Endothelial cell of umbilical vein (primary cell): ENCODE data around the gene CSF3. TPM values are rescaled to one million over a fixed set of nuclear protein-coding genes. Genes with fewer than 3 reads are reported as not detected.

ENCODE experiments used
- BruUV-seq: library from RNA; stranded (reverse); fragments of 400-500 nt; replicated peaks from 2 replicates; lab custom pipeline; 2021; lab: Mats Ljungman, UMichigan
- CTCF ChIA-PET: fragments of 300-600, 350-600 bp; sonication (Branson Sonifier 250); formaldehyde crosslinking; loops from one replicate; lab custom pipeline; 2021; ENCODE audit warnings: antibody characterized with exemption, inconsistent platforms; lab: Charles Lee
- POLR2A ChIA-PET: fragments of 300-600, 350-600 bp; sonication (Branson Sonifier 250); formaldehyde crosslinking; loops from one replicate; lab custom pipeline; 2021; ENCODE audit warnings: antibody characterized with exemption, inconsistent platforms; lab: Charles Lee
- DNase-seq: peaks from one replicate; pipeline ENCODE4 v3.0.0-alpha.2; 2011; ENCODE audit warnings: low read depth, low spot score
- FAIRE-seq: peaks from 2 replicates; lab custom pipeline; 2011; peaks lifted over from hg19 to GRCh38; lab: Jason Lieb, UNC
- H2AFZ ChIP-seq: 2 replicates; pipeline ENCODE4 v1.6.0; 2012; ENCODE audit warnings: low read depth, low read length, control low read depth, inconsistent platforms
- H3K27ac ChIP-seq: 2 replicates; pipeline ENCODE4 v1.5.1; 2011; ENCODE audit warnings: low read depth, mild to moderate bottlenecking, control low read depth, low read length, moderate library complexity; ENCODE audit not compliant: insufficient read depth
- H3K27me3 ChIP-seq, 2 experiments: 2 replicates each; pipeline versions ENCODE4 v1.6.0 to v1.6.1; 2011; ENCODE audit warnings: low read length in 2 of 2, mixed read lengths in 1 of 2; ENCODE audit not compliant: control insufficient read depth in 2 of 2, insufficient read depth in 2 of 2
- H3K36me3 ChIP-seq, 2 experiments: 2 replicates in 1 of 2; 3 replicates in 1 of 2; pipeline ENCODE4 v1.5.1; 2011; ENCODE audit warnings: low read length in 2 of 2, mild to moderate bottlenecking in 1 of 2, moderate library complexity in 1 of 2; ENCODE audit not compliant: control insufficient read depth in 2 of 2, insufficient read depth in 2 of 2; ENCODE audit errors: extremely low read depth in 1 of 2
- H3K4me1 ChIP-seq: 3 replicates; pipeline ENCODE4 v1.5.1; 2011; ENCODE audit warnings: mild to moderate bottlenecking, low read length; ENCODE audit not compliant: control insufficient read depth, insufficient read depth; ENCODE audit errors: extremely low read depth
- H3K4me2 ChIP-seq: 2 replicates; pipeline ENCODE4 v1.6.1; 2011; ENCODE audit warnings: low read length, control low read depth, mixed read lengths; ENCODE audit not compliant: insufficient read depth
- H3K4me3 ChIP-seq, 3 experiments: fragments of 200-600 bp in 1 of 3; sonication (generic), shearing (Covaris generic) in 1 of 3; replicated peaks in 1 of 3; 2 replicates each; pipeline ENCODE4 v1.5.1; 2011 to 2016; ENCODE audit warnings: control low read depth in 3 of 3, low read length in 3 of 3, mild to moderate bottlenecking in 2 of 3, inconsistent platforms in 1 of 3, low read depth in 1 of 3, moderate library complexity in 1 of 3; ENCODE audit not compliant: insufficient read depth in 1 of 3
- H3K79me2 ChIP-seq: 2 replicates; pipeline ENCODE4 v1.6.0; 2012; ENCODE audit warnings: low read length, inconsistent platforms; ENCODE audit not compliant: control insufficient read depth, insufficient read depth
- H3K9ac ChIP-seq: replicated peaks from 2 replicates; pipeline ENCODE3; 2011; ENCODE audit warnings: low read length, control low read depth; ENCODE audit not compliant: insufficient read depth; ENCODE audit errors: extremely low read depth
- H3K9me1 ChIP-seq: replicated peaks from 3 replicates; pipeline ENCODE4 v1.6.0; 2011; ENCODE audit warnings: mild to moderate bottlenecking, low read length; ENCODE audit not compliant: control insufficient read depth, insufficient read depth; ENCODE audit errors: extremely low read depth
- H3K9me3 ChIP-seq: replicated peaks from 2 replicates; pipeline ENCODE4 v1.5.1; 2012; ENCODE audit warnings: low read length, inconsistent platforms; ENCODE audit not compliant: control insufficient read depth, insufficient read depth
- H4K20me1 ChIP-seq: replicated peaks from 2 replicates; pipeline ENCODE3; 2011; ENCODE audit warnings: mild to moderate bottlenecking, low read length; ENCODE audit not compliant: control insufficient read depth, insufficient read depth; ENCODE audit errors: extremely low read depth
- CTCF ChIP-seq, 2 donors: IDR thresholded peaks; 1 replicate in 1 of 2; 2 replicates in 1 of 2; pipeline ENCODE4 v1.5.1; 2011; ENCODE audit warnings: low read length in 2 of 2, mild to moderate bottlenecking in 2 of 2, moderate library complexity in 2 of 2, control low read depth in 1 of 2, inconsistent platforms in 1 of 2, low read depth in 1 of 2; ENCODE audit not compliant: insufficient read depth in 1 of 2; ENCODE audit errors: extremely low read depth in 1 of 2
- EZH2 ChIP-seq: IDR thresholded peaks from 2 replicates; pipeline ENCODE4 v1.6.1; 2012; ENCODE audit warnings: borderline replicate concordance, low read depth, mild to moderate bottlenecking, moderate library complexity, low read length, inconsistent platforms; ENCODE audit not compliant: severe bottlenecking
- FOS ChIP-seq: IDR thresholded peaks from 2 replicates; pipeline ENCODE4 v1.6.1; 2011; ENCODE audit warnings: mild to moderate bottlenecking, low read length, moderate library complexity, borderline replicate concordance; ENCODE audit not compliant: insufficient read depth
- GATA2 ChIP-seq: IDR thresholded peaks from 2 replicates; pipeline ENCODE4 v1.7.0; 2011; ENCODE audit warnings: low read depth, mild to moderate bottlenecking, moderate library complexity, mixed read lengths, low read length; ENCODE audit not compliant: insufficient read length, insufficient read depth
- JUN ChIP-seq: IDR thresholded peaks from 2 replicates; pipeline ENCODE4 v1.6.1; 2011; ENCODE audit warnings: borderline replicate concordance, low read depth; ENCODE audit not compliant: insufficient read length, insufficient read depth
- MAX ChIP-seq: IDR thresholded peaks from 2 replicates; pipeline ENCODE4 v1.6.1; 2011; ENCODE audit not compliant: insufficient read depth, insufficient read length
- MYC ChIP-seq: IDR thresholded peaks from one replicate; pipeline ENCODE4 v1.6.1; 2011; ENCODE audit warnings: mild to moderate bottlenecking, low read depth, low read length
- POLR2A ChIP-seq: IDR thresholded peaks from 2 replicates; pipeline ENCODE4 v1.6.1; 2012; ENCODE audit warnings: low read depth, mild to moderate bottlenecking, control low read depth, low read length
- POLR2AphosphoS5 ChIP-seq: IDR thresholded peaks from 2 replicates; pipeline ENCODE4 v1.6.1; 2012; ENCODE audit warnings: low read depth, mild to moderate bottlenecking, control low read depth, low read length, moderate library complexity; ENCODE audit not compliant: insufficient read depth
- dilution Hi-C: fragments of 300-500 bp; cut with MboI; formaldehyde crosslinking; loops from one replicate; pipeline ENCODE4 v1.15.0; 2019; ENCODE audit warnings: low sequenced_read_pairs; ENCODE audit not compliant: extremely low pct_ligation_motif_present
- intact Hi-C: fragments of 100-400 bp; cut with micrococcal nuclease; formaldehyde crosslinking; loops from one replicate; pipeline ENCODE4 v1.10.0; 2022
- polyA plus RNA-seq, 4 experiments: library from polyadenylated mRNA; depleted of rRNA in 3 of 4; stranded (reverse) in 3 of 4; unstranded in 1 of 4; fragments of >200 nt; gene quantifications; 2 replicates each; pipeline versions ENCODE4 v1.2.1 to v1.2.3, GENCODE V29; 2011 to 2012; ENCODE audit warnings: missing spikeins in 1 of 4
- total RNA-seq: library from RNA; stranded (reverse); gene quantifications from 2 replicates; pipeline ENCODE4 v1.2.3, GENCODE V29; 2021

Gene CSF3
- total and polyA plus RNA-seq, 2 donors (not counting 3 experiments of a cell fraction or from before 2014, with no cell fraction given), result 1.0 to 2.9 TPM

- dilution Hi-C loops, result no loop called here
Observed at GRCh38 chr17:39971076-39971603, 44.1 kb upstream of the CSF3 start.

More at GRCh38 chr17:39971076-39971603, 44.1 kb upstream of the CSF3 start:
- no peaks in the 10 kb centered on the region for H3K9me1 ChIP-seq
- FAIRE-seq, result no peak
- no TSS peak for BruUV-seq
- intact Hi-C loops, result no loop called here
- TF ChIP-seq MAX, result no peak
- no peak for TF ChIP-seq FOS
- no peak for TF ChIP-seq GATA2
- TF ChIP-seq CTCF (IDR thresholded peaks at IDR 0.05; ENCODE audit: extremely low read depth in 1 of 2, insufficient read depth in 1 of 2, low read depth in 1 of 2, low read length in 2 of 2), result no peak
- TF ChIP-seq POLR2A, result no peak
- no peak for TF ChIP-seq JUN
- no peak for TF ChIP-seq EZH2
- no peak for TF ChIP-seq MYC
- TF ChIP-seq POLR2AphosphoS5, result no peak
- no peak for DNase-seq
- H4K20me1 ChIP-seq, result no peaks in the 10 kb centered on the region
- no peaks in the 10 kb centered on the region for H3K4me1 ChIP-seq
- H3K4me2 ChIP-seq, result no peak overlapping the region
- no peak overlapping the region for H3K27ac ChIP-seq
- ChIA-PET POLR2A (no interaction called here), CTCF (interaction anchor here (1.0 to 6.5 kb wide), 2 partner anchors 13 to 44 kb away, joined by 3 to 35 read pairs; partner anchors contain the start of gene ORMDL3)
- H3K79me2 ChIP-seq, result no peaks in the 10 kb centered on the region
- H3K9me3 ChIP-seq, result no peaks in the 10 kb centered on the region
- H3K9ac ChIP-seq, result no peak overlapping the region
- H3K27me3 ChIP-seq, result peaks cover 17 to 34% of the 10 kb centered on the region in 2 experiments
- H3K36me3 ChIP-seq, result no peaks in the 10 kb centered on the region
- no peak overlapping the region for H2AFZ ChIP-seq
- H3K4me3 ChIP-seq, result no peak overlapping the region
